K562 (cell line): ENCODE data around the gene SPRY2. TPM values are rescaled to one million over a fixed set of nuclear protein-coding genes. Genes with fewer than 3 reads are reported as not detected.

ENCODE experiments used
- ATAC-seq: fragments of 200-7000 bp; cut with Tn5 transposase; 3 replicates; pipeline ENCODE4 v1.9.1; 2020; ENCODE audit warnings: moderate library complexity
- BruUV-seq: library from RNA; stranded (reverse); fragments of 400-500 nt; replicated peaks from 2 replicates; lab custom pipeline; 2021; lab: Mats Ljungman, UMichigan
- CTCF ChIA-PET: fragments of 300-600 bp; formaldehyde crosslinking; extraction: SDS; loops from one replicate; lab custom pipeline; 2021; ENCODE audit warnings: low intra/inter-chr PET ratio; lab: Yijun Ruan, JAX
- POLR2A ChIA-PET: fragments of 300-600, 350-650 bp; sonication (Branson Sonifier 250); formaldehyde crosslinking; extraction: SDS; loops from one replicate; lab custom pipeline; 2021; ENCODE audit warnings: antibody characterized with exemption, inconsistent platforms; lab: Yijun Ruan, JAX
- DNase-seq, 4 experiments: peaks; one replicate each; pipeline versions ENCODE4 v3.0.0 to v3.0.0-alpha.2; 2011 to 2018; ENCODE audit warnings: low spot score in 3 of 4, mixed read lengths in 3 of 4; ENCODE audit errors: extremely low read depth in 1 of 4
- FAIRE-seq: peaks from 2 replicates; lab custom pipeline; 2011; peaks lifted over from hg19 to GRCh38; lab: Jason Lieb, UNC
- H2AFZ ChIP-seq: 2 replicates; pipeline ENCODE4 v1.6.0; 2011; ENCODE audit warnings: low read depth, low read length, control low read depth, inconsistent platforms
- H3K27ac ChIP-seq: fragments of 200-600 bp; 3 replicates; pipeline ENCODE4 v1.8.0; 2011; ENCODE audit warnings: low read depth, mild to moderate bottlenecking, control low read depth, inconsistent platforms, low read length, moderate library complexity, mixed read lengths; ENCODE audit errors: extremely low read depth
- H3K27me3 ChIP-seq, 2 experiments: fragments of 300-600 bp in 1 of 2; 2 replicates in 1 of 2; 3 replicates in 1 of 2; pipeline versions ENCODE4 v1.6.0 to v1.8.0; 2011; ENCODE audit warnings: inconsistent platforms in 2 of 2, low read length in 2 of 2, mild to moderate bottlenecking in 1 of 2, mixed read lengths in 1 of 2, moderate library complexity in 1 of 2; ENCODE audit not compliant: control insufficient read depth in 2 of 2, insufficient read depth in 2 of 2
- H3K36me3 ChIP-seq: fragments of 300-600 bp; 3 replicates; pipeline ENCODE4 v1.8.0; 2011; ENCODE audit warnings: mild to moderate bottlenecking, low read length, inconsistent platforms; ENCODE audit not compliant: control insufficient read depth, insufficient read depth
- H3K4me1 ChIP-seq, 2 experiments: fragments of 200-600 bp in 1 of 2; replicated peaks in 1 of 2; 2 replicates in 1 of 2; 3 replicates in 1 of 2; pipeline versions ENCODE4 v1.5.1 to v1.8.0; 2011; ENCODE audit warnings: inconsistent platforms in 2 of 2, low read length in 2 of 2, mild to moderate bottlenecking in 1 of 2, mixed read lengths in 1 of 2, moderate library complexity in 1 of 2; ENCODE audit not compliant: control insufficient read depth in 2 of 2, insufficient read depth in 2 of 2
- H3K4me2 ChIP-seq: 2 replicates; pipeline ENCODE4 v1.6.1; 2011; ENCODE audit warnings: low read length, control low read depth, inconsistent platforms, mixed read lengths; ENCODE audit not compliant: insufficient read depth
- H3K4me3 ChIP-seq: fragments of 200-600 bp; sonication (generic), shearing (Covaris generic); 2 replicates; pipeline ENCODE4 v1.5.1; 2016; ENCODE audit warnings: control low read depth, inconsistent platforms
- H3K79me2 ChIP-seq: fragments of 200-600 bp; 3 replicates; pipeline ENCODE4 v1.8.0; 2011; ENCODE audit warnings: low read length, inconsistent platforms; ENCODE audit not compliant: control insufficient read depth, insufficient read depth
- H3K9ac ChIP-seq, 2 experiments: 2 replicates each; pipeline versions ENCODE4 v1.6.0 to v1.6.1; 2011; ENCODE audit warnings: low read depth in 2 of 2, low read length in 2 of 2, control low read depth in 1 of 2, inconsistent platforms in 1 of 2, mild to moderate bottlenecking in 1 of 2, mixed read lengths in 1 of 2; ENCODE audit not compliant: insufficient read depth in 1 of 2
- H3K9me1 ChIP-seq: one replicate; pipeline ENCODE4 v1.6.0; 2011; ENCODE audit warnings: inconsistent platforms, mild to moderate bottlenecking, low read length, moderate library complexity; ENCODE audit not compliant: control insufficient read depth, insufficient read depth
- H3K9me3 ChIP-seq: replicated peaks from 2 replicates; pipeline ENCODE4 v1.5.1; 2011; ENCODE audit warnings: low read depth, low read length, inconsistent platforms; ENCODE audit not compliant: control insufficient read depth, insufficient read depth
- H4K20me1 ChIP-seq: replicated peaks from 2 replicates; pipeline ENCODE4 v1.6.1; 2011; ENCODE audit warnings: low read length, inconsistent platforms, mixed read lengths; ENCODE audit not compliant: control insufficient read depth, insufficient read depth
- BHLHE40 ChIP-seq: IDR thresholded peaks from 2 replicates; pipeline ENCODE4 v1.6.1; 2011; ENCODE audit warnings: low read length, improper control_type of control experiment
- DPF2 ChIP-seq: fragments of 450-650 bp; IDR thresholded peaks from 2 replicates; pipeline ENCODE4 v1.6.1; 2016
- MTA2 ChIP-seq: fragments of 450-650 bp; IDR thresholded peaks from 2 replicates; pipeline ENCODE4 v1.6.1; 2016; ENCODE audit warnings: low read depth
- NEUROD1 ChIP-seq: fragments of 150-350 bp; IDR thresholded peaks from 2 replicates; pipeline ENCODE4 v1.6.1; 2014; ENCODE audit warnings: borderline replicate concordance, low read length, low read depth; ENCODE audit not compliant: partially characterized antibody
- PCBP1 ChIP-seq: fragments of 200-400 bp; formaldehyde crosslinking; IDR thresholded peaks from 2 replicates; pipeline ENCODE4 v1.6.1; 2018; ENCODE audit warnings: mild to moderate bottlenecking, low read depth, low read length; ENCODE audit not compliant: poor library complexity, severe bottlenecking
- POLR2G ChIP-seq: fragments of 200-400 bp; formaldehyde crosslinking; IDR thresholded peaks from 2 replicates; pipeline ENCODE4 v1.6.1; 2017; ENCODE audit warnings: low read depth, mild to moderate bottlenecking, antibody characterized with exemption, low read length, moderate library complexity
- SLC30A9 ChIP-seq: fragments of 250-450 bp; sonication (Bioruptor Pico); IDR thresholded peaks from 2 replicates; pipeline ENCODE4 v1.8.0; 2022; ENCODE audit warnings: mild to moderate bottlenecking, moderate library complexity
- SMC3 ChIP-seq: conservative IDR thresholded peaks from 2 replicates; pipeline ENCODE4 v1.6.1; 2011; ENCODE audit warnings: low read depth, low read length, improper control_type of control experiment; ENCODE audit not compliant: insufficient read depth
- SREBF1 ChIP-seq: fragments of 150-350 bp; IDR thresholded peaks from 2 replicates; pipeline ENCODE4 v1.6.1; 2014; ENCODE audit warnings: antibody characterized with exemption, low read depth, low read length, borderline replicate concordance
- WGBS: fragments of 100-300 bp; shearing (Covaris generic); methylation state at CpG from one replicate; pipeline ENCODE4 v1.1.6; 2016; ENCODE audit warnings: low coverage, mixed read lengths; ENCODE audit not compliant: insufficient coverage; ENCODE audit errors: missing lambda C conversion rate; 5-methylcytosine and 5-hydroxymethylcytosine counted together
- in situ Hi-C: fragments of 300-500 bp; cut with MboI; formaldehyde crosslinking; loops from 4 replicates; pipeline ENCODE4 v1.15.0; 2018; ENCODE audit warnings: inconsistent platforms, mixed read lengths
- intact Hi-C: fragments of 100-400 bp; cut with micrococcal nuclease; formaldehyde crosslinking; loops from 2 replicates; pipeline ENCODE4 v1.14.2; 2022
- polyA plus RNA-seq, 8 experiments: library from polyadenylated mRNA; depleted of rRNA in 4 of 8; stranded (reverse) in 5 of 8; unstranded in 3 of 8; fragments of >200 nt; fragmentation: Nextera tagmentation in 2 of 8; fragmentation: Illumina TruSeq in 1 of 8; extraction: Ambion mirVana in 2 of 8; extraction: Trizol in 1 of 8; gene quantifications; 2 replicates each; pipeline versions ENCODE4 v1.2.1 to v1.2.3, GENCODE V29; 2011 to 2014; ENCODE audit warnings: inconsistent platforms in 1 of 8, missing spikeins in 1 of 8
- total RNA-seq, 7 experiments: library from RNA; depleted of rRNA in 6 of 7; stranded (reverse); fragments of >200 nt in 6 of 7; fragmentation: Illumina TruSeq in 2 of 7; extraction: Trizol in 2 of 7; gene quantifications; 2 replicates each; pipeline versions ENCODE4 v1.2.1 to v1.2.3, GENCODE V29; 2011 to 2021; ENCODE audit warnings: low replicate concordance in 1 of 7
- TF ChIP-seq, protein P1 (sequence below): fragments of 250-450 bp; sonication (Bioruptor Pico); IDR thresholded peaks from 2 replicates; pipeline ENCODE4 v1.8.0; 2021; ENCODE audit warnings: moderate library complexity, mild to moderate bottlenecking, inconsistent platforms

The SPRY2 gene
- total and polyA plus RNA-seq, 9 of the 15 experiments (the other 6 are each of a cell fraction or from before 2014, with no cell fraction given), result 1.8 to 7.8 (median 3.4) TPM

- TF ChIP-seq PCBP1 (no peak), DPF2 (no peak), MTA2 (no peak), BHLHE40 (no peak), NEUROD1 (no peak), POLR2G (no peak), SLC30A9 (no peak), SREBF1 (no peak), SMC3 (no peak)
- TF ChIP-seq, protein P1, sequence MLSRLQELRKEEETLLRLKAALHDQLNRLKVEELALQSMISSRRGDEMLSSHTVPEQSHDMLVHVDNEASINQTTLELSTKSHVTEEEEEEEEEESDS, result no peak
- TF ChIP-seq, all 486 proteins: peak for 0
- no peaks in the 10 kb centered on the region for H3K36me3 ChIP-seq
- no peak overlapping the region for H3K27ac ChIP-seq
- H4K20me1 ChIP-seq, result no peaks in the 10 kb centered on the region
- ChIA-PET POLR2A (no interaction called here), CTCF (no interaction called here)
- H3K9me1 ChIP-seq, result no peaks in the 10 kb centered on the region
- H3K79me2 ChIP-seq, result no peaks in the 10 kb centered on the region
- no peaks in the 10 kb centered on the region; a peak in 1 of 5 replicates for H3K27me3 ChIP-seq
- H3K4me1 ChIP-seq, result no peaks in the 10 kb centered on the region
- DNase-seq (no peak), FAIRE-seq (no peak), ATAC-seq (no peak)
- no peak overlapping the region for H3K9ac ChIP-seq
- no TSS peak for BruUV-seq
- intact Hi-C loops, result no loop called here
- H3K4me2 ChIP-seq, result no peak overlapping the region
- H3K9me3 ChIP-seq, result no peaks in the 10 kb centered on the region
- 0% methylated on average over 4 of the region's 5 CpGs for WGBS
- H2AFZ ChIP-seq, result no peak overlapping the region
- in situ Hi-C loops, result no loop called here
- no peak overlapping the region for H3K4me3 ChIP-seq
Observed at GRCh38 chr13:80374444-80374843, 33.5 kb upstream of the SPRY2 start.
